ENCODE results near the gene SUSD4. TPM values are rescaled to one million over a fixed set of nuclear protein-coding genes. Genes with fewer than 3 reads are reported as not detected.

The SUSD4 gene
- total and polyA plus RNA-seq, 9 of the 15 experiments (the other 6 are each of a cell fraction or from before 2014, with no cell fraction given) = 0.06 to 1.7 (median 0.09) TPM; not detected in 4

DNA sequence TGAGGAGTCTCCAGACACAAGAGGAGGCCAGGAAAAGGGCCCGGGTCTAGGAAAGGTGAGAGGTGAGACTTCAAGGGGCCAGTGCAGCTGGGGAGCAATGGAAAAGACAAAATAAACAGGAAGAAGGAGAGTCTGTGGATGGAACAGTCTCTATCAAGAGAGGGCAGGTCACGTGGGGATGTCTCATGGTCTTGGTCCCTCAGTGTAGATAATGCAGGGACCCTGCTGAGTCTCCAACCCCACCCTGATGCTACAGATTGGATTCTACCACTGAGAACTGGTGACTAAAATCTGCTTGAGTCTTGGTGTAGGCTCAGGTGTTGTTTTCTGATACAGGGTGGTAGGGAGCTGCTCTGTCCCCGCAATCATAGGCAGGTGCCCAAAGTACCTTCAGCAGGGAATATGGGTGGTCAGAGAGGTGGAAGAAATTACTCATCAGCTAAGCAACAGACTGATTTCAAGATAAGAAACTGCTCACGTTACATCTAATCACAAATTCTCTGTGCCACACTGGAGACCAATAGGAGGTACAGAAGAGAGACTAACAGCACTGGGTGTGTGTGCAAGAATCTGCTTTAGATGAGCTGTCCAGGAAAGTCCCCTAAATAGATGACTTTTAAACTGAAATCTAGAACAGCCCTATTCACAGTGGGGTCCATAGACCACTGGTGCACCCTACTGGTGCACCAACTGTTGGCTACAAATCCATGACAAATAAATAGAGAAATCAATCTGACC is 119.4 kb downstream of the SUSD4 start (continued):
- TF ChIP-seq, protein P1, sequence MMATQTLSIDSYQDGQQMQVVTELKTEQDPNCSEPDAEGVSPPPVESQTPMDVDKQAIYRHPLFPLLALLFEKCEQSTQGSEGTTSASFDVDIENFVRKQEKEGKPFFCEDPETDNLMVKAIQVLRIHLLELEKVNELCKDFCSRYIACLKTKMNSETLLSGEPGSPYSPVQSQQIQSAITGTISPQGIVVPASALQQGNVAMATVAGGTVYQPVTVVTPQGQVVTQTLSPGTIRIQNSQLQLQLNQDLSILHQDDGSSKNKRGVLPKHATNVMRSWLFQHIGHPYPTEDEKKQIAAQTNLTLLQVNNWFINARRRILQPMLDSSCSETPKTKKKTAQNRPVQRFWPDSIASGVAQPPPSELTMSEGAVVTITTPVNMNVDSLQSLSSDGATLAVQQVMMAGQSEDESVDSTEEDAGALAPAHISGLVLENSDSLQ (IDR thresholded peaks at IDR 0.05) = no peak
- TF ChIP-seq, protein P2, sequence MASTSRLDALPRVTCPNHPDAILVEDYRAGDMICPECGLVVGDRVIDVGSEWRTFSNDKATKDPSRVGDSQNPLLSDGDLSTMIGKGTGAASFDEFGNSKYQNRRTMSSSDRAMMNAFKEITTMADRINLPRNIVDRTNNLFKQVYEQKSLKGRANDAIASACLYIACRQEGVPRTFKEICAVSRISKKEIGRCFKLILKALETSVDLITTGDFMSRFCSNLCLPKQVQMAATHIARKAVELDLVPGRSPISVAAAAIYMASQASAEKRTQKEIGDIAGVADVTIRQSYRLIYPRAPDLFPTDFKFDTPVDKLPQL (IDR thresholded peaks at IDR 0.05; ENCODE audit: extremely low read depth, insufficient read length) = no peak
- TF ChIP-seq GABPB1 (CRISPR knock-in tag; IDR thresholded peaks at IDR 0.05) = no peak
- TF ChIP-seq NFATC3 (IDR thresholded peaks at IDR 0.05) = peak; percentile 82
- no peak for TF ChIP-seq SMARCA4 (IDR thresholded peaks at IDR 0.05)
- TF ChIP-seq BRD9 (IDR thresholded peaks at IDR 0.05; ENCODE audit: low read depth, partially characterized antibody) = no peak
- no peak for TF ChIP-seq NR1H2 (CRISPR knock-in tag; IDR thresholded peaks at IDR 0.05)
- TF ChIP-seq, protein P3, sequence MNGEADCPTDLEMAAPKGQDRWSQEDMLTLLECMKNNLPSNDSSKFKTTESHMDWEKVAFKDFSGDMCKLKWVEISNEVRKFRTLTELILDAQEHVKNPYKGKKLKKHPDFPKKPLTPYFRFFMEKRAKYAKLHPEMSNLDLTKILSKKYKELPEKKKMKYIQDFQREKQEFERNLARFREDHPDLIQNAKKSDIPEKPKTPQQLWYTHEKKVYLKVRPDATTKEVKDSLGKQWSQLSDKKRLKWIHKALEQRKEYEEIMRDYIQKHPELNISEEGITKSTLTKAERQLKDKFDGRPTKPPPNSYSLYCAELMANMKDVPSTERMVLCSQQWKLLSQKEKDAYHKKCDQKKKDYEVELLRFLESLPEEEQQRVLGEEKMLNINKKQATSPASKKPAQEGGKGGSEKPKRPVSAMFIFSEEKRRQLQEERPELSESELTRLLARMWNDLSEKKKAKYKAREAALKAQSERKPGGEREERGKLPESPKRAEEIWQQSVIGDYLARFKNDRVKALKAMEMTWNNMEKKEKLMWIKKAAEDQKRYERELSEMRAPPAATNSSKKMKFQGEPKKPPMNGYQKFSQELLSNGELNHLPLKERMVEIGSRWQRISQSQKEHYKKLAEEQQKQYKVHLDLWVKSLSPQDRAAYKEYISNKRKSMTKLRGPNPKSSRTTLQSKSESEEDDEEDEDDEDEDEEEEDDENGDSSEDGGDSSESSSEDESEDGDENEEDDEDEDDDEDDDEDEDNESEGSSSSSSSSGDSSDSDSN (IDR thresholded peaks at IDR 0.05; ENCODE audit: borderline replicate concordance in 1 of 2, low read depth in 2 of 2, low read length in 2 of 2) = no peak
- no peak for TF ChIP-seq ZNF445 (CRISPR knock-in tag; IDR thresholded peaks at IDR 0.05; ENCODE audit: low read depth)
- TF ChIP-seq, protein P4, sequence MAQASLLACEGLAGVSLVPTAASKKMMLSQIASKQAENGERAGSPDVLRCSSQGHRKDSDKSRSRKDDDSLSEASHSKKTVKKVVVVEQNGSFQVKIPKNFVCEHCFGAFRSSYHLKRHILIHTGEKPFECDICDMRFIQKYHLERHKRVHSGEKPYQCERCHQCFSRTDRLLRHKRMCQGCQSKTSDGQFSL (CRISPR knock-in tag; IDR thresholded peaks at IDR 0.05) = no peak
- TF ChIP-seq, protein P4 (tag; IDR thresholded peaks at IDR 0.05) = no peak
- no peak for TF ChIP-seq KLF16 (IDR thresholded peaks at IDR 0.05)
- peak; percentile 70 for TF ChIP-seq ARID1B (IDR thresholded peaks at IDR 0.05)
- peak; percentile 99 for TF ChIP-seq MYNN (IDR thresholded peaks at IDR 0.05)
- peak; percentile 67; the same call in 1 of the 2 replicates for TF ChIP-seq MYNN (CRISPR knock-in tag; IDR thresholded peaks at IDR 0.05)
- peak in 1 of 2 experiments; percentile 69; a peak in 1 of 4 replicates for TF ChIP-seq RCOR1 (IDR thresholded peaks at IDR 0.05; ENCODE audit: borderline replicate concordance in 1 of 2, low read depth in 2 of 2, low read length in 2 of 2)
- TF ChIP-seq TEAD4 (IDR thresholded peaks at IDR 0.05; ENCODE audit: low read length) = peak; percentile 40; the same call in 1 of the 2 replicates
- TF ChIP-seq TEAD4 (CRISPR knock-in tag; IDR thresholded peaks at IDR 0.05; ENCODE audit: borderline replicate concordance) = no peak
- no peak for TF ChIP-seq CC2D1A (IDR thresholded peaks at IDR 0.05)
- TF ChIP-seq, protein P5, sequence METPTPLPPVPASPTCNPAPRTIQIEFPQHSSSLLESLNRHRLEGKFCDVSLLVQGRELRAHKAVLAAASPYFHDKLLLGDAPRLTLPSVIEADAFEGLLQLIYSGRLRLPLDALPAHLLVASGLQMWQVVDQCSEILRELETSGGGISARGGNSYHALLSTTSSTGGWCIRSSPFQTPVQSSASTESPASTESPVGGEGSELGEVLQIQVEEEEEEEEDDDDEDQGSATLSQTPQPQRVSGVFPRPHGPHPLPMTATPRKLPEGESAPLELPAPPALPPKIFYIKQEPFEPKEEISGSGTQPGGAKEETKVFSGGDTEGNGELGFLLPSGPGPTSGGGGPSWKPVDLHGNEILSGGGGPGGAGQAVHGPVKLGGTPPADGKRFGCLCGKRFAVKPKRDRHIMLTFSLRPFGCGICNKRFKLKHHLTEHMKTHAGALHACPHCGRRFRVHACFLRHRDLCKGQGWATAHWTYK (CRISPR knock-in tag; IDR thresholded peaks at IDR 0.05) = no peak
- TF ChIP-seq, protein P6, sequence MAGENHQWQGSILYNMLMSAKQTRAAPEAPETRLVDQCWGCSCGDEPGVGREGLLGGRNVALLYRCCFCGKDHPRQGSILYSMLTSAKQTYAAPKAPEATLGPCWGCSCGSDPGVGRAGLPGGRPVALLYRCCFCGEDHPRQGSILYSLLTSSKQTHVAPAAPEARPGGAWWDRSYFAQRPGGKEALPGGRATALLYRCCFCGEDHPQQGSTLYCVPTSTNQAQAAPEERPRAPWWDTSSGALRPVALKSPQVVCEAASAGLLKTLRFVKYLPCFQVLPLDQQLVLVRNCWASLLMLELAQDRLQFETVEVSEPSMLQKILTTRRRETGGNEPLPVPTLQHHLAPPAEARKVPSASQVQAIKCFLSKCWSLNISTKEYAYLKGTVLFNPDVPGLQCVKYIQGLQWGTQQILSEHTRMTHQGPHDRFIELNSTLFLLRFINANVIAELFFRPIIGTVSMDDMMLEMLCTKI (IDR thresholded peaks at IDR 0.05; ENCODE audit: partially characterized antibody) = no peak

Measured in K562 (cell line).